ENCODE results near the gene CAPN5. TPM values are rescaled to one million over a fixed set of nuclear protein-coding genes. Genes with fewer than 3 reads are reported as not detected.

Gene CAPN5
- total and polyA plus RNA-seq, 2 of the 13 experiments (the other 11 are each of a cell fraction or from before 2014, with no cell fraction given) = 0.27 to 1.2 TPM

GRCh38 chr11:77061258-77061657, 5.5 kb upstream of the CAPN5 start (continued):
- TF ChIP-seq PAXIP1 (CRISPR knock-in tag; conservative IDR thresholded peaks at IDR 0.05) (peak; percentile 74), ELF3 (CRISPR knock-in tag; IDR thresholded peaks at IDR 0.05) (peak; percentile 62; the same call in 1 of the 2 replicates), KLF6 (CRISPR knock-in tag; IDR thresholded peaks at IDR 0.05) (peak; percentile 32; the same call in 1 of the 2 replicates), MIXL1 (CRISPR knock-in tag; IDR thresholded peaks at IDR 0.05) (0 out of 2 replicates have a peak, but pooled peaks have one; percentile 46), DDIT3 (CRISPR knock-in tag; IDR thresholded peaks at IDR 0.05) (peak; percentile 96; the same call in 1 of the 2 replicates), NCOA2 (CRISPR knock-in tag; IDR thresholded peaks at IDR 0.05) (peak; percentile 82), CEBPG (CRISPR knock-in tag; IDR thresholded peaks at IDR 0.05) (peak; percentile 95), SOX13 (IDR thresholded peaks at IDR 0.05) (0 out of 2 replicates have a peak, but pooled peaks have one; percentile 51), SOX13 (CRISPR knock-in tag; conservative IDR thresholded peaks at IDR 0.05 in 1 of 2, IDR thresholded peaks at IDR 0.05 in 1 of 2) (peak in 1 of 2 experiments; percentile 89; a peak in 2 of 4 replicates), SIX1 (CRISPR knock-in tag; IDR thresholded peaks at IDR 0.05; ENCODE audit: borderline replicate concordance) (peak; percentile 65; the same call in 1 of the 2 replicates)
- TF ChIP-seq, protein P1, sequence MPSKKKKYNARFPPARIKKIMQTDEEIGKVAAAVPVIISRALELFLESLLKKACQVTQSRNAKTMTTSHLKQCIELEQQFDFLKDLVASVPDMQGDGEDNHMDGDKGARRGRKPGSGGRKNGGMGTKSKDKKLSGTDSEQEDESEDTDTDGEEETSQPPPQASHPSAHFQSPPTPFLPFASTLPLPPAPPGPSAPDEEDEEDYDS (CRISPR knock-in tag; IDR thresholded peaks at IDR 0.05) = peak; percentile 14; the same call in 1 of the 2 replicates
- TF ChIP-seq, protein P2, sequence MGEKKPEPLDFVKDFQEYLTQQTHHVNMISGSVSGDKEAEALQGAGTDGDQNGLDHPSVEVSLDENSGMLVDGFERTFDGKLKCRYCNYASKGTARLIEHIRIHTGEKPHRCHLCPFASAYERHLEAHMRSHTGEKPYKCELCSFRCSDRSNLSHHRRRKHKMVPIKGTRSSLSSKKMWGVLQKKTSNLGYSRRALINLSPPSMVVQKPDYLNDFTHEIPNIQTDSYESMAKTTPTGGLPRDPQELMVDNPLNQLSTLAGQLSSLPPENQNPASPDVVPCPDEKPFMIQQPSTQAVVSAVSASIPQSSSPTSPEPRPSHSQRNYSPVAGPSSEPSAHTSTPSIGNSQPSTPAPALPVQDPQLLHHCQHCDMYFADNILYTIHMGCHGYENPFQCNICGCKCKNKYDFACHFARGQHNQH (CRISPR knock-in tag; IDR thresholded peaks at IDR 0.05) = peak; percentile 27; the same call in 1 of the 2 replicates
- TF ChIP-seq, protein P3, sequence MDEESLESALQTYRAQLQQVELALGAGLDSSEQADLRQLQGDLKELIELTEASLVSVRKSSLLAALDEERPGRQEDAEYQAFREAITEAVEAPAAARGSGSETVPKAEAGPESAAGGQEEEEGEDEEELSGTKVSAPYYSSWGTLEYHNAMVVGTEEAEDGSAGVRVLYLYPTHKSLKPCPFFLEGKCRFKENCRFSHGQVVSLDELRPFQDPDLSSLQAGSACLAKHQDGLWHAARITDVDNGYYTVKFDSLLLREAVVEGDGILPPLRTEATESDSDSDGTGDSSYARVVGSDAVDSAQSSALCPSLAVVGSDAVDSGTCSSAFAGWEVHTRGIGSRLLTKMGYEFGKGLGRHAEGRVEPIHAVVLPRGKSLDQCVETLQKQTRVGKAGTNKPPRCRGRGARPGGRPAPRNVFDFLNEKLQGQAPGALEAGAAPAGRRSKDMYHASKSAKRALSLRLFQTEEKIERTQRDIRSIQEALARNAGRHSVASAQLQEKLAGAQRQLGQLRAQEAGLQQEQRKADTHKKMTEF (CRISPR knock-in tag; IDR thresholded peaks at IDR 0.05) = peak; percentile 68
- TF ChIP-seq, protein P4, sequence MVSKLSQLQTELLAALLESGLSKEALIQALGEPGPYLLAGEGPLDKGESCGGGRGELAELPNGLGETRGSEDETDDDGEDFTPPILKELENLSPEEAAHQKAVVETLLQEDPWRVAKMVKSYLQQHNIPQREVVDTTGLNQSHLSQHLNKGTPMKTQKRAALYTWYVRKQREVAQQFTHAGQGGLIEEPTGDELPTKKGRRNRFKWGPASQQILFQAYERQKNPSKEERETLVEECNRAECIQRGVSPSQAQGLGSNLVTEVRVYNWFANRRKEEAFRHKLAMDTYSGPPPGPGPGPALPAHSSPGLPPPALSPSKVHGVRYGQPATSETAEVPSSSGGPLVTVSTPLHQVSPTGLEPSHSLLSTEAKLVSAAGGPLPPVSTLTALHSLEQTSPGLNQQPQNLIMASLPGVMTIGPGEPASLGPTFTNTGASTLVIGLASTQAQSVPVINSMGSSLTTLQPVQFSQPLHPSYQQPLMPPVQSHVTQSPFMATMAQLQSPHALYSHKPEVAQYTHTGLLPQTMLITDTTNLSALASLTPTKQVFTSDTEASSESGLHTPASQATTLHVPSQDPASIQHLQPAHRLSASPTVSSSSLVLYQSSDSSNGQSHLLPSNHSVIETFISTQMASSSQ (IDR thresholded peaks at IDR 0.05; ENCODE audit: low read depth) = peak; percentile 81
- TF ChIP-seq, protein P4 (CRISPR knock-in tag; IDR thresholded peaks at IDR 0.05; ENCODE audit: borderline replicate concordance) = peak; percentile 70; the same call in 1 of the 2 replicates
- TF ChIP-seq, protein P5, sequence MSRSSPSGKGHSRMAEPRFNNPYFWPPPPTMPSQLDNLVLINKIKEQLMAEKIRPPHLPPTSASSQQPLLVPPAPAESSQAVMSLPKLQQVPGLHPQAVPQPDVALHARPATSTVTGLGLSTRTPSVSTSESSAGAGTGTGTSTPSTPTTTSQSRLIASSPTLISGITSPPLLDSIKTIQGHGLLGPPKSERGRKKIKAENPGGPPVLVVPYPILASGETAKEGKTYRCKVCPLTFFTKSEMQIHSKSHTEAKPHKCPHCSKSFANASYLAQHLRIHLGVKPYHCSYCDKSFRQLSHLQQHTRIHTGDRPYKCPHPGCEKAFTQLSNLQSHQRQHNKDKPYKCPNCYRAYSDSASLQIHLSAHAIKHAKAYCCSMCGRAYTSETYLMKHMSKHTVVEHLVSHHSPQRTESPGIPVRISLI (CRISPR knock-in tag; IDR thresholded peaks at IDR 0.05; ENCODE audit: borderline replicate concordance) = peak; percentile 22; the same call in 1 of the 2 replicates

Data from HepG2 (cell line).